B cell (primary cell): ENCODE data around the gene SPHK2. TPM values are rescaled to one million over a fixed set of nuclear protein-coding genes. Genes with fewer than 3 reads are reported as not detected.

ENCODE experiments used
- ATAC-seq: fragments of 200-7000 bp; cut with Tn5 transposase; one replicate; pipeline ENCODE4 v1.10.0; 2021; ENCODE audit warnings: low read depth, mild to moderate bottlenecking, moderate number of reproducible peaks, moderate library complexity
- CTCF ChIA-PET: fragments of 350-600 bp; sonication (Branson Sonifier 250); formaldehyde crosslinking; loops from one replicate; lab custom pipeline; 2021; ENCODE audit warnings: antibody characterized with exemption, inconsistent platforms; lab: Charles Lee
- POLR2A ChIA-PET: fragments of 350-600 bp; sonication (Branson Sonifier 250); formaldehyde crosslinking; loops from one replicate; lab custom pipeline; 2021; ENCODE audit warnings: antibody characterized with exemption; lab: Charles Lee
- DNase-seq: peaks from one replicate; pipeline ENCODE4 v3.0.0; 2013
- H2AFZ ChIP-seq: 2 replicates; pipeline ENCODE4 v1.6.1; 2012; ENCODE audit warnings: mild to moderate bottlenecking, low read depth, low read length; ENCODE audit not compliant: insufficient read depth, poor library complexity, severe bottlenecking
- H3K27ac ChIP-seq, 2 donors: 1 replicate in 1 of 2; 2 replicates in 1 of 2; pipeline ENCODE4 v1.5.1; 2012 to 2013; ENCODE audit warnings: low read length in 2 of 2, mild to moderate bottlenecking in 2 of 2, moderate library complexity in 1 of 2
- H3K27me3 ChIP-seq, 4 experiments: fragments of 200-600 bp in 1 of 4; sonication (generic) in 1 of 4; replicated peaks in 1 of 4; 1 replicate in 2 of 4; 2 replicates in 2 of 4; pipeline versions ENCODE4 v1.6.1 to v1.7.0; 2013 to 2016; ENCODE audit warnings: low read length in 3 of 4, mild to moderate bottlenecking in 2 of 4, mixed read lengths in 1 of 4, moderate library complexity in 1 of 4; ENCODE audit not compliant: insufficient read depth in 4 of 4, control insufficient read depth in 3 of 4; ENCODE audit errors: control extremely low read depth in 1 of 4
- H3K36me3 ChIP-seq, 2 experiments: replicated peaks in 1 of 2; 1 replicate in 1 of 2; 2 replicates in 1 of 2; pipeline versions ENCODE4 v1.6.1 to v1.7.1; 2013; ENCODE audit warnings: low read length in 1 of 2; ENCODE audit not compliant: insufficient read depth in 2 of 2, control insufficient read depth in 1 of 2; ENCODE audit errors: control extremely low read depth in 1 of 2, extremely low read depth in 1 of 2
- H3K4me1 ChIP-seq, 2 donors: fragments of 200-600 bp in 1 of 2; sonication (generic) in 1 of 2; 1 replicate in 1 of 2; 2 replicates in 1 of 2; pipeline versions ENCODE4 v1.5.1 to v1.6.1; 2013 to 2017; ENCODE audit warnings: low read length in 2 of 2; ENCODE audit not compliant: control insufficient read depth in 2 of 2, insufficient read depth in 2 of 2
- H3K4me2 ChIP-seq: replicated peaks from 2 replicates; pipeline ENCODE3; 2012; ENCODE audit warnings: mild to moderate bottlenecking, low read depth, low read length; ENCODE audit not compliant: poor library complexity, severe bottlenecking
- H3K4me3 ChIP-seq, 5 experiments: fragments of 200-600 bp in 1 of 5; sonication (generic) in 1 of 5; 1 replicate in 3 of 5; 2 replicates in 2 of 5; pipeline versions ENCODE4 v1.5.1 to v1.7.0; 2011 to 2016; ENCODE audit warnings: low read length in 4 of 5, mild to moderate bottlenecking in 4 of 5, low read depth in 2 of 5, control low read depth in 1 of 5, moderate library complexity in 1 of 5; ENCODE audit not compliant: insufficient read depth in 1 of 5; ENCODE audit errors: control extremely low read depth in 1 of 5, extremely low read depth in 1 of 5
- H3K79me2 ChIP-seq: fragments of 200-600 bp; sonication (generic); one replicate; pipeline ENCODE4 v1.6.0; 2016; ENCODE audit warnings: low read length; ENCODE audit not compliant: control insufficient read depth, insufficient read depth
- H3K9ac ChIP-seq: fragments of 200-600 bp; sonication (generic); 2 replicates; pipeline ENCODE4 v1.6.1; 2017; ENCODE audit warnings: mild to moderate bottlenecking, low read length, moderate library complexity
- H3K9me3 ChIP-seq, 3 donors: one replicate each; pipeline versions ENCODE4 v1.6.1 to v1.7.1; 2013; ENCODE audit warnings: low read length in 2 of 3; ENCODE audit not compliant: control insufficient read depth in 2 of 3, insufficient read depth in 1 of 3; ENCODE audit errors: control extremely low read depth in 1 of 3
- H4K20me1 ChIP-seq: 2 replicates; pipeline ENCODE4 v1.6.0; 2012; ENCODE audit warnings: mild to moderate bottlenecking, low read length; ENCODE audit not compliant: insufficient read depth, control insufficient read depth, poor library complexity, severe bottlenecking
- H3K27ac Mint-ChIP-seq: one replicate; pipeline ENCODE4 v1.8.0; 2021; ENCODE audit warnings: mixed read lengths
- H3K27me3 Mint-ChIP-seq: one replicate; pipeline ENCODE4 v1.8.0; 2021; ENCODE audit warnings: mixed read lengths
- H3K4me1 Mint-ChIP-seq: one replicate; pipeline ENCODE4 v1.8.0; 2021; ENCODE audit warnings: mixed read lengths
- H3K4me3 Mint-ChIP-seq: one replicate; pipeline ENCODE4 v1.8.0; 2021; ENCODE audit warnings: mixed read lengths
- H3K9me3 Mint-ChIP-seq: one replicate; pipeline ENCODE4 v1.8.0; 2022; ENCODE audit warnings: mixed read lengths; ENCODE audit not compliant: insufficient read depth
- CTCF ChIP-seq: fragments of 200-600 bp; IDR thresholded peaks from one replicate; pipeline ENCODE4 v1.8.0; 2022; ENCODE audit warnings: antibody characterized with exemption, mild to moderate bottlenecking
- EZH2 ChIP-seq: IDR thresholded peaks from 2 replicates; pipeline ENCODE4 v1.6.1; 2012; ENCODE audit warnings: borderline replicate concordance, low read depth, mild to moderate bottlenecking, moderate library complexity, low read length; ENCODE audit not compliant: insufficient read depth, poor library complexity, severe bottlenecking
- WGBS: methylation state at CpG from one replicate; pipeline ENCODE4 v1.1.5; 2013; ENCODE audit warnings: missing lambda C conversion rate; ENCODE audit not compliant: insufficient coverage; 5-methylcytosine and 5-hydroxymethylcytosine counted together
- intact Hi-C: fragments of 100-400 bp; cut with micrococcal nuclease; formaldehyde crosslinking; loops from one replicate; pipeline ENCODE4 v1.10.0; 2022
- polyA plus RNA-seq: library from polyadenylated mRNA; depleted of rRNA; stranded (reverse); fragments of >200 nt; gene quantifications from 2 replicates; pipeline ENCODE4 v1.2.3, GENCODE V29; 2012
- total RNA-seq, 2 donors: library from RNA; stranded (reverse); fragments of 120-200 nt in 1 of 2; gene quantifications; 1 replicate in 1 of 2; 2 replicates in 1 of 2; pipeline versions ENCODE4 v1.2.3 to v1.2.4, GENCODE V29; 2013 to 2022

Gene SPHK2
- total and polyA plus RNA-seq, 2 donors (not counting 1 experiment from before 2014, with no cell fraction given): 17.0 to 47.3 TPM

GRCh38 chr19:48578891-48579290 is 40.4 kb upstream of the SPHK2 start:
- Mint-ChIP-seq H3K9me3 (no peaks in the 10 kb centered on the region), H3K27ac (no peak overlapping the region), H3K4me3 (no peak overlapping the region), H3K4me1 (peaks cover under 1% of the 10 kb centered on the region), H3K27me3 (peaks cover 3% of the 10 kb centered on the region)
- Histone ChIP-seq H3K36me3 (no peaks in the 10 kb centered on the region), H4K20me1 (no peaks in the 10 kb centered on the region), H2AFZ (no peak overlapping the region), H3K4me2 (no peak overlapping the region), H3K4me1 (peaks cover 0 to under 1% of the 10 kb centered on the region in 2 donors), H3K9ac (no peak overlapping the region), H3K4me3 (no peak overlapping the region), H3K27me3 (peaks cover 0 to 2% (median 0%) of the 10 kb centered on the region in 4 experiments), H3K79me2 (no peaks in the 10 kb centered on the region), H3K27ac (no peak overlapping the region), H3K9me3 (peaks cover 0 to 1% (median 0%) of the 10 kb centered on the region in 3 donors)
- intact Hi-C loops: no loop called here
- TF ChIP-seq EZH2 (no peak), CTCF (no peak)
- 40% methylated on average over 1 of the region's 3 CpGs for WGBS
- DNase-seq (no peak), ATAC-seq (no peak)
- ChIA-PET POLR2A (no interaction called here), CTCF (interaction anchor here (2.5 kb wide), 1 partner anchor 10 kb away, joined by 8 read pairs; no protein-coding TSS in a partner anchor)

- Histone ChIP-seq H3K4me1 (peaks cover 0 to 4% of the 10 kb centered on the region in 2 donors), H3K4me2 (no peak overlapping the region), H3K27ac (no peak overlapping the region), H4K20me1 (no peaks in the 10 kb centered on the region), H3K27me3 (peaks cover 0 to 2% (median 0%) of the 10 kb centered on the region in 4 experiments), H3K36me3 (no peaks in the 10 kb centered on the region), H3K9me3 (peaks cover 0 to 11% (median 0%) of the 10 kb centered on the region in 3 donors), H3K4me3 (no peak overlapping the region), H2AFZ (no peak overlapping the region), H3K79me2 (no peaks in the 10 kb centered on the region), H3K9ac (no peak overlapping the region)
- WGBS: no CpG with 5 or more reads among the region's 2 CpGs
- DNase-seq (no peak), ATAC-seq (no peak)
- POLR2A ChIA-PET: no interaction called here
- peaks cover 4% of the 10 kb centered on the region for H3K4me1 Mint-ChIP-seq
- H3K27me3 Mint-ChIP-seq: peaks cover 11% of the 10 kb centered on the region
- CTCF ChIA-PET: interaction anchor here (3.7 kb wide), 1 partner anchor 93 kb away, joined by 65 read pairs; no protein-coding TSS in a partner anchor
- no peaks in the 10 kb centered on the region for H3K9me3 Mint-ChIP-seq
- intact Hi-C loops: no loop called here
- no peak overlapping the region for H3K4me3 Mint-ChIP-seq
- TF ChIP-seq EZH2: no peak
- TF ChIP-seq CTCF: no peak
- H3K27ac Mint-ChIP-seq: no peak overlapping the region
Measured at GRCh38 chr19:48582168-48582567, 37.1 kb upstream of the SPHK2 start.
